GM19023 (cell line): ENCODE results near the gene CFAP57.
"Not testable (repeated sequence)": the region's sequence is repeated elsewhere in the genome, so short reads cannot be mapped to it uniquely, and the experiment has no call there.

Source experiments
- ATAC-seq: cut with Tn5 transposase; IDR thresholded peaks from one replicate; pipeline ENCODE4 v1.9.1; 2021; ENCODE audit warnings: mild to moderate bottlenecking, moderate library complexity; ENCODE audit not compliant: unreplicated experiment

The CFAP57 gene

DNA sequence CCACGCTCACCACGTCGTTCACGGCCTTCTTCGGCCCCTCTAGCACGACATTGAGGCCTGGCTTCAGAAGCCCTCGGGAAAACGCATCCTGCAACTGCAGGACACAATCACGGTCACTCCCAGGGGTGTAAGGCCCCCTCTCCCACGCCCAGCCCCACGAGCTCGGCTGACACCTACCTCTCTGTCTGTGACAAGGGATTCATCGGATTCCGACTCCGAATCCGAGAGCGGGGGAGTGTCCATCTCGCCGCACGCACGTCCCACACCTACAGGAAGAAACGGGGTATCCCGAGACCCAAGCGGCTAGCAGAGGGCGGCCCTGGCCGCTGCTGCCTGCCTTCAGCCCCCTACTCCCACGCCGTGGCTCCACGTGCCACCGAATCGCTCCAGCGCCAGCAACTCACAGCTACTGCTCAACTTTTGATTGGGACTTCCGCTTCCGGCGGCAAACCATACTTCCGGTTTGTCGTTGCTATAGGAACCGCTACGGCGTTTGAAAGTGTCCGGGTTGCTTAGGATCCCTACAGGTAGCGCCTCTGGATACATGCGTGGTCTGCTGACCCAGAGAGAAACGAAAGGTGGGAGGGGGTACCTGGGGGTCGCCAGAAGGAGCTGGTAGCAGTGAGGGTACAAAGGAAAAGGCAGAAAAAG lies at the start of gene CFAP57, which contains the start of gene EBNA1BP2:
TSS of gene CFAP57 (plus strand) at position 455 of the 651 bp plus-strand sequence. CDS start 424 bp downstream, outside the sequence.
TSS of gene EBNA1BP2 (minus strand) at position 415 of the 651 bp plus-strand sequence. CDS start at position 243, 172 bp downstream.
- ATAC-seq, result peak; percentile 86

DNA sequence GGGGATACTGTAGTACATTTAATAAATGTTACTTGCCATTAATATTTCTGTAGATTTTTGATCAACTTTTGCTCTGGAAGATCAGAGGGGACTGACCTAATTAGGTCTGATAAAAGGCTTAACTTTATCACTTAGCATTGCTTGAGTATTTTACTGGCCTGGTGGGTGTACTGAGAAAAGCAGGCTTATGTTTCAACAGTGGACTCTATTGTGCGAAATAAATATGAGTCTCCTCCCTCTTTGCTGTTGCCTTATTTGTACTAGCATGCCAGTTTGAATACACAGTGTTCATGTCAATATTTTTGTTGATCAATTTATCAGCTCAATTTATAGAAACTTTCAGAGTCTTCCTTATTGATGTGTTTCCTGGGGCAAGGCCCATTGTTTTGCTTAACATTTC lies 49.1 kb upstream of the CFAP57 start:
- no peak for ATAC-seq

DNA sequence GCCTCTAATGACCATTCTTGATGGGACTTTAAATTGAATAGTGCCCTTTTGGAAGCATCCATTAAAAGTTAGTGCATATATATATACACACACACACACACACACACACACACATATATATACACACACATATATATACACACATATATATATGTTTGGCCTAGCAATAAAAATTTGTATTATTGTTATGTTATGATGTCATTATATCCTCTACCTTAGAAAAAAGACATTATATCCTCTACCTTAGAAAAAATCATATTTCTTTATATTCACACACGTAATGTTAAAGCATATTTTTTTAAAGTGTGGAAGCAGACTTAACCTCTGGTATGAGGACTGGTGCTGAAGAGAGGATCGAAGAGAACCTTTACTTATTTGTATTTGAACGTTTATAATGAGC lies 43.3 kb upstream of the CFAP57 start:
- ATAC-seq, result no peak

DNA sequence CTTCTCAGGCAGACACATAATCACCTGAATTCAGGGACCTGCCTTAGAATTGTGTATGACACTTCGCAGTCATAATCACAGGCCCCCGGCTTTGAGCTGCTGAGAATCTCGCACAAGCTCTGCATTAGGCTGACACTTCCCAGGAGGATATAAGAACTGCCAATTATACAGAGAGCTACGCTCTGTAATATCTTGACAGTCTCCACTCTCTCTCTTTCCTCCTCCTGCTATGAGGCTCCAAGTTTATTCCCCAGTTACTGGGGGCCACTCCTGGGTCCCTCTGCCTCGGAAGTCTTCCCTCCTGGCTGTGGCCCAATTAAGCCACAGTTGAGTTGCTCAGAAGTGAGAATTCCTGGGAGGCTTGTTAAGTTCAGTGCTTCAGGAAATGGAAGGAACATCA lies 42.7 kb upstream of the CFAP57 start:
- no peak for ATAC-seq

DNA sequence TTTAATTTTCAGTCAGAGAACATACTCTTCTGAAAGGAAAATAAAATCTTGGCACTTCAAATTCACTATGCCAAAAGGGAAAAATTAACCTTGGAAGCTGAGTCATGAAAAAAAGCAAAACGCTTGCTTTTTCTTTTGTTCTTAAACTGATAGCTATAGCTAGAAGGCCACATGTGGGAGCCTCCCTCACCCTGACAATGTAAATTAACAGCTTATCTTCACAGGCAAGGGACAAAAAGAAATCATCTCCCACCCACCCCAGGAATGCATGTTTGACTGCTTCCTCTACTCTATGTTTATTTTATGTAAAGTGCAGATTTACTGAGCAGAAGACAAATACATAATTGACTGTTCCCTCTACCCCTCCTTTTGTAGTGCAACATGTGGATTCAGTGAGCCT lies 38.1 kb upstream of the CFAP57 start:
- ATAC-seq, result no peak

DNA sequence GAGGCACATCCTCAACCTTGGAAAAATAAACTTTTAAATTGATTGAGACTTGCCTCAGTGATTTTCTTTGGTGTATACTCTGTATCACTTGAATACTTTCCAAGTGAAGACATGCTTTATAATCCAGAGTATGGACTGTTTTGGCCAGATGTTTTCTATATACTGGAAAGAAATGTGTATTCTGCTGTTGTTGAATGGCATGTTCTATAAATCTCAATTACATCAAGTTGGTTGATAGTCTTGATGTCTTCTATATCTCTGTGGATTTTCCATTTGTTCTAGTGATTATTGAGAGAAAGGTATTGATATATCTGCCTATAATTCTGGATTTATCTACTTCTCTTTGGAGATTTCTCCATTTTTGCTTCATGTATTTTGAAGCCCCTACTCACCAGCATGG lies 37.5 kb upstream of the CFAP57 start:
- no peak for ATAC-seq

DNA sequence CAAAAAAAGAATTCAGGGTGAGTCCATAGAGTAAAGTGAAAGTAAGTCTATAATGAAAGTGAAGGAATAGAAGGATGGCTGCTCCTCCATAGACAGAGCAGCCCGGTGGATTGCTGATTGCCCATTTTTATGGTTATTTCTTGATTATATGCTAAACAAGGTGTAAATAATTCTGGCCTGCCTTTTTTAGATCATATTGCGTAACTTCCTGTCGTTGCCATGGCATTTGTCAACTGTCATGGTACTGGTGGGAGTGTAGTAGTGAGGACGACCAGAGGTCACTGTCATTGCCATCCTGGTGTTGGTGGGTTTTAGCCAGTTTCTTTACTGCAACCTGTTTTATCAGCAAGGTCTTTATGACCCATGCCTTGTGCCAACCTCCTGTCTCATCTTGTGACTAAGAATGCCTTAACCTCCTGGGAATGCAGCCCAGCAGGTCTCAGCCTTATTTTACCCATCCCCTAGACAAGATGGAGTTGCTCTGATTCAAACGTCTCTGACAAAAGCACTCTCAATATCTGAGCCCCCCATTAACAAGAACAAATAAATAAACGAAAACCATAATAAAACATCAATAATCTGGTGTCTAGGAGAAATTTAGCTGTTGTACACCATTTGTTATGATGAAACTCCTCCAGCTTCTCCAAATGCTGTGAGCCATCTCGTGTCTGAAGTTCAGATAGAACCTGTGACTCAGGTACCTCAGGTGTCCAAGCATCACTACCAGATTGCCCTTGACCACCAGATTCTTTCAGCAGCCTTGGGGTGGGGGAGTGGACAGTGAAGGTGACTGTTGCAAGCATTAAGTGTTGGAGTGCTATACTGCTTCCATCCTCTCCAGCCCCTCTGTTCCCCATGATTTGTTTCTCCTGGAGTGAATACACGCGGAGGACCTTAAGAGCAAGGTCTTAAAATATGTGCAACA lies 36.0 kb upstream of the CFAP57 start:
- no peak for ATAC-seq

DNA sequence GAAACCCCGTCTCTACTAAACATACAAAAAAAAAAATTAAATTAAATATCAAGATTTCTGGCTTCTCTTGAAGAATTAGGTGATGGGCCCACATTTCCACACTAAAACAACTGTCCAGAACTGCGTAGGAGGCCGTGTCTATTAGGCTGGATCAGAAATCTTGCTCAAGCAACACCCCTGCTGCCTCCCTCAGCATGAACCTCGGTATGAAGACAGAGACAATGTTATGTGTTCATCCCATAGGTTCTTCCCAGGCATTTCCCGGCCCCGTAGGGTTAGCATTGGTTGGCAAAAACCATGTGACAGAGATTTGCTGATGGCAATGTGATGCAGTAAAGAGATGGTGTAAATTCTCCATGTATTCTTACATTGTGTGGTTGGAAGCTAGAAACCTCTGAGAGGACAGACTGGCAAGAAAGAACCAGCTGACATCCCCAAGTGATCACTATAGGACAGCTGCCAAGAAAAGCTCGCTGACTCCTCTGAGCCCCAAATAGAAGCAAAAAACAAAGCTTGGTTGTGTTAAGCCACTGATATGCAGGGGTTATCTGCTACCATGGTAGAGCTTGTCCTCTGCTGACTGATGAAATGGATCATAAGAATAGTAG lies 34.6 kb upstream of the CFAP57 start:
- ATAC-seq, result no peak

DNA sequence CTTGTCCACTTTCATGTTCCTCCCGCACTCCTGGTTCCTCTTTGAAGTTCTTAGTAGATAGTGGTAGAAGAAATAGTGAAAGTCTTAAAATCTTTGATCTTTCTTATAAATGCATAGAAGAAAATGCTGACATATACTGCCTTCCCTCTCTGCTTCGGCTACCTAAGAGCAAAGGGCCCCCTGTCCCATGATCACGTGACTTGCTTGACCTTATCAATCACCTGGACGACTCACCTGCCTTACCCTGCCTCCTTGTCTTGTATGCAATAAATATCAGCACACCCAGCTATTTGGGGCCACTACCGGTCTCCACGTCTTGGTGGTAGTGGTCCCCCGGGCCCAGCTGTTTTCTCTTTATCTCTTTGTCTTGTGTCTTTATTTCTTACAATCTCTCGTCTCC lies 32.8 kb upstream of the CFAP57 start:
- ATAC-seq, result not testable (repeated sequence)

DNA sequence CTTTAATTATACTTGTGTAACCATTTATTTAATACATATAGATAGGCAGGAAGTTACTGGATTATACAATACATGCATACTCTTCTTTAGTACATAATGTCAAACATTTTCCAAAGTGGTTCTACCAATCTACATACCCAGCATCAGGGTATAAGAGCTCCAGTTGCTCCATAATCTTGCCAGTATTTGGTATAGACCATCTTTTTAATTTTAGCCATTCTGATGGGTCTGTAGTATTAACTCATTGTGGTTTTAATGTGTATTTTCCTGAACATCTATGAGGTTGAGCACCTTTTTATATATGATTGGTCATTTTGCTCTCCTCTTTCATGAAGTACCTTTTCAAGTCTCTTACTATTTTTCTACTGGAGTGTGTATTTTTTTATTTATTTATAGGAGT lies 32.1 kb upstream of the CFAP57 start:
- no peak for ATAC-seq

DNA sequence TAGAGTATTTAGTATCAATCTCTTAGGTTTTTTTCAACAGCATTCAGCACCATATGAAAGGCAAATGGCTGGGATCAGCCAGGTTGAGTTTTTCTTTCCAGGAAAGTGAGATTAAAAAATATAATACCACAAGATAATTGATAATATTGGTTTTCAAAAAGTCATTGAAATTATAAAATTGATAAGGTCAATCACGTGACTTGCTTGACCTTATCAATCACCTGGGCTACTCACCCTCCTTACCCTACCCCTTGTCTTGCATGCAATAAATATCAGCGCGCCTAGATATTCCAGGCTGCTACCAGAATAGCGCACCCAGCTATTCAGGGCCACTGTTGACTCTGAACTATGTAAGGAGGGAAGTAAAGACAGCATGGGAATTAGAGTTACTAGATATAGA lies 31.5 kb upstream of the CFAP57 start:
- ATAC-seq, result no peak

DNA sequence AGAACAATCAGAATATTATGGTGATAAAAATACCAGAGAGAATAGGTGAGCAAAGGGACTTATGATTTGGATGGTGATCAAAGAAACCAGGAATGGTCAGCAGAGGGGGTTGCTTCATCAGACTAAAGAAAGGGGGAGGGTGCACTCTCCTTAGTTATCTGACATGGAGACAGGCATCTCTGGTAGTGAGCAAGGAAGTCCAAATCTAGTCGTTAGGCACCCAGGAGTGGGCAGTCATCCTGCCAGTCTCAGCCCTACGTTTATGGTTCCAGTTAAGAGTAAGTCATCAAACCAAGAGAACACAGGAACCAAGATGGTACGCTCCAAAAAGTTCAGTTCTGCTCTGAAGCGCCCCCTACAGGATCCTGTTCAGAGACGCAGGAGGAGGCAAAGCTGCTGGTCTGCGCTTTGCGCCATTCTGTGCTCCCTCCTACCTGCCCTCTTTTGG lies 28.7 kb upstream of the CFAP57 start:
- ATAC-seq, result no peak

DNA sequence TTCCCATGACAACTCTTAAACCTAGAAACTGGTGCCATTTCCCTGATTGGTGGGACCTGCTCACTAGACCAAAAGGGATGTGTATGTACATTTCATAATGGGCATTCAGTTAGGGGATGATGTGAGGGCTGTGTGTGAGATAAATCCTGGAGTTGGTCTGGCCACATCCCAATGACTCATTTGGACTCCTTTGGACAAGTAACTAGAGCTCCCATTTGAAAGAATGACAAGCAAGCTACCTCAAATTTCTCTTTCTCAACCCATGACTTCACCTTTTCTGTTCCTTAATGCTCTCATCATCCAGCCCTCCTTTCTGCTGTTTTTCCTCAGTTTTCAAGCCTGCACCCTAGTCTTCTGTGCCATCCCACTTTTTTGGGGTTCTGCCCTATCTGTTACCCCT lies 27.9 kb upstream of the CFAP57 start:
- no peak for ATAC-seq

DNA sequence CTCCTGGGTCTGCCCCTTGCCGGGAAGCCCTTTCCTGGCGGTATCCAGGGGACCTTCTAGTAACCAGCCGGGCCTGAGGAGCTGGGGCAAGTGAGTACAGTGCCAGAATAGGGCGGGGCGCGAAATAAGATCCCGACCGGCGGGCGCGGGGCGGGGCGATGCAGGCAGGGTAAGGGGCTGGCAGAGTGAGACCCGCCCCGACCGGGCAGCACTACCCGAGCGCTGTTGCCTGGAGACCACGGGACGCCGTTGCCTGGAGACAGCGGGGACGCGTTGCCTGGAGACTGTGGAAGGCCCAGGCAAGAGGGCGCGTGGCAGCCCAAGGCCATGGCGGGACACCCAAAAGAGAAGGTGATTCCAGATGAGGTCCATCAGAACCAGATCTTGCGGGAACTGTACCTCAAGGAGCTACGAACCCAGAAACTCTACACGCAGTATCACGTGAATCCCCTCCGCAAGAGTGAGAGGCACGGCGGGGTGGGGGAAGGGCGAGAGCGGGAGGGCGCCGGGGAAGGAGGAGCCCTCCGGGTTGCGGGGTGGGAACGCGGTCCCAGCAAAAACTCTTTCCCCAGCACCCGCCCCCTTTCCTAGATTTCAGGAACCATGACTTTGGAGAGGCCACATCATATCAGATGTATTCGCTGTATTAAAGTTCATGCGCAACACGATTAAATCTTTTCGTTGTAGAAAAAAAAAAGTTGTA lies 24.4 kb upstream of the CFAP57 start:
- ATAC-seq, result no peak

DNA sequence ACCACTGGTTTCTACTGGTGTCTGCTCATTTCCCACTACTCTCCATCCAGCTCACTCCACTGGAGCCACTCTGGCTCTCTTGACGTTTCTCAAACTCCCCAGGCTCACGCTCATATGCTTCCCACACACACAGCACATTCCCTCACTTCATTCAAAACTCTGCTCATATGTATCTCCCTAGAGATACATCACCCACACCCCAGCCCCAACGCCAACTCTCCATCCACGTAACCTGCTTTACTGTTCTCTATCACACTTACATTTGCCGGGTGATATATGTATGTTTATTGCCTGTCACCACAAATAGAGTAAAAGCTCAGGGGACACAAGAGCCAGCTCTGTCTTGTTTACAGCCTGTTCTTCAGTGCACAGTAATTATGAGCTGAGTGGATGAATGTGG lies 22.2 kb upstream of the CFAP57 start:
- no peak for ATAC-seq

DNA sequence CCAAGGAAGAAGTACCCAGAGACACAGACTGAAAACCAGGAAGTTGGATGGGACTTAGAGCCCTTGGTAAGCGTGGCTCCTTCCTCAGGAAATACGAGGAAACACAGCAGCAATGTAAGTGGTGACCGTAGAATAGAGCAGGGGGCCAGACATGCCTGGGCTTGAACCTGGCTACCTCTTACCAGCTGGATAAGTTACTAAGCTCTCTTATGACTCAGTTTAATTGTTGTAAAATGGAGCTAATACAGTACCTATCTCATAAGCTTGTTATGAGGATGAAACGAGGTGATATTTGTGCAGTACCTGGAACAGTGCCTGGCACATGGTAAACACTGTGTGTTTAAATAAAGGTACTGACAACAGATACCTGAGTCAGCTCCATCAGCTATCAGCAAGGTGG lies 19.3 kb upstream of the CFAP57 start:
- no peak for ATAC-seq

DNA sequence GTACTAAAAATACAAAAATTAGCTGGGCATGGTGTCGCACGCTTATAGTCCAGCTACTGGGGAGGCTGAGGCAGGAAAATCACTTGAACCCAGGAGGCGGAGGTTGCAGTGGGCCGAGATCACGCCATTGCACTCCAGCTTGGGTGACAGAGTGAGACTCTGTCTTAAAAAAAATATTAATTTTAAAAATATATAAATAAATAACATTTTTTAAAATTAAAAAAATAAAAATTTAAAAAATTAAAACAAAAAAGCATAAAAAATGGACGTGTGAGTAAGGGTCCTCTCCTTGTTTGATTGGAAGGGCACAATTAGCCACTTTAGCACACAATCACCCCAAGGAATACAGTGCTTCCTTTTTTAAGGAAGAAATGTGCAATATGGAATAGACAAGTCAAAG lies 18.7 kb upstream of the CFAP57 start:
- no peak for ATAC-seq

DNA sequence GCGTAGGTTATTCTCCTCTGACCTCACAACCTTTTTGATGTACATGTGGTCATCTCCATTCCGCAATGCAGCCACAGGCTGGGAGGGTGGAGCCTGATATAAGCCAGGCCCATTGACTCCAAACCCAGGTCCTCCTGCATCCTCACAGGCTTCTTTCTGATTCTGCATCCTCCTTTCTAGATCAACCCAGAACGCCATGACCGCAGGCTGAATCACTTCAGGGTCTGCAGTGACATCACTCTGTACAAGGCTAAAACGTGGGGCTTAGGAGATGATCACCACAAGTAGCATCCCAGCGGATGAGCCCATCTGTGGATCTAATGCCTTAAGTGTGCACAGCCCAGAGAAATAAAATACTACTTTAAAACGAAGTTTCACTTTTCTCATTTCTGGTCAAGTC lies 16.1 kb upstream of the CFAP57 start:
- no peak for ATAC-seq

DNA sequence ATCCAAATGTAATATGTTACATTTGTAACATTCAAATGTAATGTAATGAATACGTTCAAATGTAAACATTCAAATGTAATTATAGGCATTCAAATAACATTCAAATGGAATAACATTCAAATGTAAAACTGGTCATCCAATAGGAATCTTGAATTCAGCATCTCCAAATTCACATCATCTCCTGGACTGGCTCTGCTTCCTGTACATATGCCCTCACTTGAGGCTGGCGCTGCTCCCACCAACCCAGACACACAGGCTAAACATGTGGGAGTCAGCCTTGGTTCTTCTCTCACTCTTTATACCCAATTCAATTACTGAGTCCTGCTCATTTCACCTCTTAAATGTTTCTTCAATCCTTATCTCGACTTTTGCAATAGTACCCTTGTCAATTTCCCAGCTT lies 7.0 kb upstream of the CFAP57 start:
- ATAC-seq, result no peak

DNA sequence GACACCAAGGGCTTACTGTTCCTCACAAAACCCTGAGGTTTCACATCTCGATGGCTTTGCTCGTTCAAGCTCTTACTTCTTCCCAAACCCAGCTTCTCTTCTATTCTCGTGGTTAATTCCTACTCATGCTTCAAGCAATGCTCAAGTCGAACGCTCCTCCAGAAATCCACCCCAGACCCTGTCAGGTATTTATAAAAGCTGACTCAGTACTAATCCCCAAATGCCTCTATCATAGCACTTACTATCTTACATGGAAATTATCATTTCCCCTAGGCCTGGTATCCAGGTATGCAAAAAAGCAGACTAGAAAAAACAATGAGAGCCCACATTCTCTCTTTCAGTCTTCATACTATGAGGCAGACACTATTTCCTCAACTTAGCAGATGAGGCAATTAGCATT lies 6.4 kb upstream of the CFAP57 start:
- ATAC-seq, result no peak

DNA sequence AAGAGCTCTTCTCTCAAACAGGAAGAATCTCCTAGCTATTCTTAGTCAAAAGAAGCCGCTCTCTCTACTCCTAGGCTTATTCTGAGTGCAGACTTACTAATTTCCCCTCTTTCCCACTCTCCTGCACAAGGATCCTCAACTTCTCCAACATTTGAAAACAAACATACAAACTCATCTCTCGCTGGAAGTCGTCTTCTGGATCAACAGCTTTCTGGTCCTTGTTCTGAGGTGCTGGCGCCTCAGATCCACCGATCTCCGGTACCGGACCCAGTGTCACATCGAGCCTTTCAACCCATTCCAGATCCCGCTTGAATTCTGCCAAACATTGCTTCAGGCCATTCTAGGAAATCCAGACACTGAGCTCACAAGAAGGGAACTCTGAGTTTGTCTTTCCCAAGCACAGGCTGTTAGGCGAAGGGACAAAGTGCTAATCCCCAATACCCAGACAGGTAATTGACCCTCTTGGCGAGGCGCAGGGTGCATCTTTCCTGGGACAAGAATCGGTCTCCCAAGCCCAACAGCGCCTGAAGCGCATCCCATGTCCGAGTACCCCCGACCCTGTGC lies 736 bp upstream of the CFAP57 start:
- ATAC-seq, result peak; percentile 12
